HepG2 (cell line): ENCODE data around the gene CAMTA1.

ENCODE experiments used
- TEAD2 ChIP-seq: sonication (generic); formaldehyde crosslinking; IDR thresholded peaks from 2 replicates; pipeline ENCODE4 v1.9.0; 2021; ENCODE audit warnings: missing genetic modification reagents
- ZNF10 ChIP-seq: sonication (generic); formaldehyde crosslinking; IDR thresholded peaks from 2 replicates; pipeline ENCODE4 v1.4.0; 2020; ENCODE audit warnings: mild to moderate bottlenecking, low read depth, missing genetic modification reagents, borderline replicate concordance

DNA sequence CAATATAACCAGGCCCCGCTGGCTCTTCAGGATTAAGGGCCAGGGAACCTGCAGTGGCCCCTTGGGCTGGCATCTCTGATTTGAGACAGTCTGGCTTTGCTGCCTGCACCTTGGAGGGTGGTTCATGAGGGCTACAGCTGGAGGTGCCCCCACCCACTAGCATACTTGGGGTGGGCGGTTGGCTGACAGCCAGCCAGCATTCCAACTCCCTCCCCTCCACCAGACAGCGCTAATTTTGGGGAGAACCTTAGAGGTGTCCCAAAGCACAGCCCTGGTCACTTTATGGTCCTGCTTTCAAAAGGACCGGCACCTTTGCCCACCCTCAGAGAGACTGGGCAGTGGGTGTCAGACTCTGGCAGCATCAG, 805.2 kb downstream of the CAMTA1 start:
- TF ChIP-seq ZNF10 (no peak), TEAD2 (no peak)
